Measurements from ENCODE around the gene TRIM25. TPM values are rescaled to one million over a fixed set of nuclear protein-coding genes. Genes with fewer than 3 reads are reported as not detected.

Gene TRIM25
- polyA plus RNA-seq, 12 donors = 12.2 to 36.7 (median 15.4) TPM; not detected in 1

- no peak for DNase-seq
These were observed 15.6 kb upstream of the TRIM25 start for GRCh38 chr17:56929362-56929969.

GRCh38 chr17:56928586-56928985, 14.7 kb upstream of the TRIM25 start:
- no peak for DNase-seq

- no peak for DNase-seq
These were observed 12.9 kb upstream of the TRIM25 start for GRCh38 chr17:56926704-56927103.

GRCh38 chr17:56926270-56926669, 12.4 kb upstream of the TRIM25 start:
- no peak for DNase-seq

- DNase-seq = no peak
These were observed 11.2 kb upstream of the TRIM25 start for GRCh38 chr17:56925088-56925487.

GRCh38 chr17:56919717-56920116, 5.9 kb upstream of the TRIM25 start:
- DNase-seq = no peak

- DNase-seq = no peak
These were observed 5.1 kb upstream of the TRIM25 start for GRCh38 chr17:56918916-56919315.

GRCh38 chr17:56917559-56918296, 3.9 kb upstream of the TRIM25 start:
- DNase-seq = no peak

GRCh38 chr17:56914581-56915273, 878 bp upstream of the TRIM25 start:
- DNase-seq = no peak

GRCh38 chr17:56913353-56913866, 439 bp downstream of the TRIM25 start:
- DNase-seq = no peak

- no peak for DNase-seq
These were observed 893 bp downstream of the TRIM25 start for GRCh38 chr17:56913000-56913311.

- DNase-seq = no peak
These were observed 1.5 kb downstream of the TRIM25 start for GRCh38 chr17:56912105-56912999.

GRCh38 chr17:56910509-56911235, 3.2 kb downstream of the TRIM25 start:
- no peak for DNase-seq

GRCh38 chr17:56909742-56910508, 3.9 kb downstream of the TRIM25 start:
- no peak for DNase-seq

GRCh38 chr17:56908001-56908542, 5.8 kb downstream of the TRIM25 start:
- no peak for DNase-seq

GRCh38 chr17:56903560-56903959, 10.3 kb downstream of the TRIM25 start:
- DNase-seq = no peak

- DNase-seq = no peak
These were observed 11.5 kb downstream of the TRIM25 start for GRCh38 chr17:56902348-56902747.

- DNase-seq = no peak
These were observed 14.4 kb downstream of the TRIM25 start for GRCh38 chr17:56899403-56899802.

GRCh38 chr17:56898874-56899273, 15.0 kb downstream of the TRIM25 start:
- DNase-seq = no peak

Data from muscle of arm (tissue), 12 donors.